Effector CD8-positive, alpha-beta T cell (primary cell): ENCODE data around the gene SPAG9.

ENCODE experiments used
- DNase-seq: peaks from one replicate; lab custom pipeline; 2025; lab: John Stamatoyannopoulos, UW

SPAG9 gene

GRCh38 chr17:51045621-51046020 is 75.0 kb downstream of the SPAG9 start:
- DNase-seq = no peak

GRCh38 chr17:51044976-51045375 is 75.7 kb downstream of the SPAG9 start:
- no peak for DNase-seq

GRCh38 chr17:51036084-51036483 is 84.6 kb downstream of the SPAG9 start:
- DNase-seq = no peak

- DNase-seq = no peak
These were observed 85.2 kb downstream of the SPAG9 start for GRCh38 chr17:51035431-51035830.

- no peak for DNase-seq
These were observed 85.9 kb downstream of the SPAG9 start for GRCh38 chr17:51034800-51035199.

GRCh38 chr17:51032850-51033249 is 87.8 kb downstream of the SPAG9 start:
- no peak for DNase-seq

GRCh38 chr17:51029568-51030463 is 90.9 kb downstream of the SPAG9 start:
- DNase-seq = no peak

GRCh38 chr17:51029142-51029541 is 91.5 kb downstream of the SPAG9 start:
- no peak for DNase-seq

- DNase-seq = no peak
These were observed 92.3 kb downstream of the SPAG9 start for GRCh38 chr17:51028176-51028863.

- DNase-seq = no peak
These were observed 102.1 kb downstream of the SPAG9 start for GRCh38 chr17:51018541-51018940.

GRCh38 chr17:51017270-51017669 is 103.4 kb downstream of the SPAG9 start:
- DNase-seq = no peak

- DNase-seq = no peak
These were observed 104.6 kb downstream of the SPAG9 start for GRCh38 chr17:51016099-51016498.

GRCh38 chr17:51015145-51015558 is 105.5 kb downstream of the SPAG9 start:
- no peak for DNase-seq

GRCh38 chr17:51014129-51014528 is 106.5 kb downstream of the SPAG9 start:
- DNase-seq = no peak

- no peak for DNase-seq
These were observed 107.3 kb downstream of the SPAG9 start for GRCh38 chr17:51013322-51013721.

GRCh38 chr17:51012538-51012937 is 108.1 kb downstream of the SPAG9 start:
- DNase-seq = no peak

- no peak for DNase-seq
These were observed 110.4 kb downstream of the SPAG9 start for GRCh38 chr17:51010173-51010675.

- no peak for DNase-seq
These were observed 114.1 kb downstream of the SPAG9 start for GRCh38 chr17:51006601-51007000.

- no peak for DNase-seq
These were observed 114.9 kb downstream of the SPAG9 start for GRCh38 chr17:51005768-51006167.

- DNase-seq = no peak
These were observed 116.4 kb downstream of the SPAG9 start for GRCh38 chr17:51004249-51004648.

GRCh38 chr17:51000835-51001638 is 119.6 kb downstream of the SPAG9 start:
- DNase-seq = no peak

- no peak for DNase-seq
These were observed 125.0 kb downstream of the SPAG9 start for GRCh38 chr17:50995668-50996067.
